H9 (cell line): Measurements from ENCODE around the gene ABCA4. TPM values are rescaled to one million over a fixed set of nuclear protein-coding genes. Genes with fewer than 3 reads are reported as not detected.
A peak's percentile ranks its signal among the peaks of the same experiment; 100 is the strongest.

ENCODE experiments used
- DNase-seq: peaks from one replicate; pipeline ENCODE4 v3.0.0-alpha.2; 2017
- H2AFZ ChIP-seq: one replicate; pipeline ENCODE4 v1.6.1; 2013; ENCODE audit warnings: mild to moderate bottlenecking, low read length, control low read depth, moderate library complexity
- H2AK5ac ChIP-seq: 2 replicates; pipeline ENCODE4 v1.6.1; 2013; ENCODE audit warnings: low read length, control low read depth, mixed read lengths; ENCODE audit not compliant: insufficient read length
- H2BK120ac ChIP-seq: one replicate; pipeline ENCODE4 v1.6.1; 2013; ENCODE audit warnings: low read depth, mild to moderate bottlenecking, low read length, control low read depth, inconsistent platforms; ENCODE audit not compliant: poor library complexity, severe bottlenecking
- H2BK12ac ChIP-seq: 2 replicates; pipeline ENCODE4 v1.6.1; 2013; ENCODE audit warnings: low read length, control low read depth, mixed read lengths, low read depth; ENCODE audit not compliant: insufficient read length
- H2BK15ac ChIP-seq: 2 replicates; pipeline ENCODE4 v1.6.1; 2013; ENCODE audit warnings: low read depth, low read length, control low read depth
- H2BK20ac ChIP-seq: one replicate; pipeline ENCODE4 v1.6.1; 2013; ENCODE audit warnings: low read depth, mild to moderate bottlenecking, low read length, control low read depth, inconsistent platforms; ENCODE audit not compliant: poor library complexity, severe bottlenecking
- H2BK5ac ChIP-seq: 2 replicates; pipeline ENCODE4 v1.6.1; 2013; ENCODE audit warnings: low read length, control low read depth, mixed read lengths; ENCODE audit not compliant: insufficient read length
- H3K14ac ChIP-seq: 2 replicates; pipeline ENCODE4 v1.6.1; 2013; ENCODE audit warnings: low read length, control low read depth; ENCODE audit not compliant: insufficient read depth
- H3K18ac ChIP-seq: 2 replicates; pipeline ENCODE4 v1.6.1; 2013; ENCODE audit warnings: low read depth, mild to moderate bottlenecking, mixed read lengths, low read length, control low read depth; ENCODE audit not compliant: insufficient read length
- H3K23ac ChIP-seq: 2 replicates; pipeline ENCODE4 v1.6.1; 2013; ENCODE audit warnings: low read length, control low read depth, mixed read lengths, low read depth; ENCODE audit not compliant: insufficient read length
- H3K23me2 ChIP-seq: 2 replicates; pipeline ENCODE4 v1.6.1; 2013; ENCODE audit warnings: low read depth, mild to moderate bottlenecking, mixed read lengths, low read length, control low read depth; ENCODE audit not compliant: insufficient read length, poor library complexity, severe bottlenecking
- H3K27ac ChIP-seq: 2 replicates; pipeline ENCODE4 v1.5.1; 2013; ENCODE audit warnings: low read length, control low read depth, mixed read lengths, low read depth; ENCODE audit not compliant: insufficient read length
- H3K27me3 ChIP-seq: 2 replicates; pipeline ENCODE4 v1.6.1; 2013; ENCODE audit warnings: low read length, control low read depth, inconsistent platforms; ENCODE audit not compliant: insufficient read depth
- H3K4ac ChIP-seq: 2 replicates; pipeline ENCODE4 v1.6.1; 2013; ENCODE audit warnings: low read depth, mild to moderate bottlenecking, control low read depth, inconsistent platforms, low read length, moderate library complexity
- H3K4me1 ChIP-seq: 2 replicates; pipeline ENCODE4 v1.6.1; 2013; ENCODE audit warnings: low read length, control low read depth, inconsistent platforms; ENCODE audit not compliant: insufficient read depth
- H3K4me2 ChIP-seq: 2 replicates; pipeline ENCODE4 v1.6.1; 2013; ENCODE audit warnings: low read length, control low read depth, mixed read lengths; ENCODE audit not compliant: insufficient read length, insufficient read depth
- H3K56ac ChIP-seq: 2 replicates; pipeline ENCODE4 v1.6.1; 2013; ENCODE audit warnings: low read depth, mild to moderate bottlenecking, mixed read lengths, low read length, control low read depth; ENCODE audit not compliant: insufficient read length
- H3K79me1 ChIP-seq: 2 replicates; pipeline ENCODE4 v1.6.1; 2013; ENCODE audit warnings: low read depth, mild to moderate bottlenecking, moderate library complexity, low read length, control low read depth, inconsistent platforms; ENCODE audit not compliant: insufficient read depth, poor library complexity, severe bottlenecking
- H3K79me2 ChIP-seq: 2 replicates; pipeline ENCODE4 v1.6.1; 2013; ENCODE audit warnings: low read length, control low read depth, inconsistent platforms; ENCODE audit not compliant: insufficient read depth
- H3K9ac ChIP-seq: 2 replicates; pipeline ENCODE4 v1.6.1; 2013; ENCODE audit warnings: low read length, control low read depth, mixed read lengths; ENCODE audit not compliant: insufficient read length; ENCODE audit errors: extremely low read depth
- H3K9me3 ChIP-seq: one replicate; pipeline ENCODE4 v1.6.1; 2013; ENCODE audit warnings: low read depth, low read length, inconsistent platforms; ENCODE audit not compliant: control insufficient read depth
- H3T11ph ChIP-seq: one replicate; pipeline ENCODE4 v1.6.1; 2013; ENCODE audit warnings: mild to moderate bottlenecking, low read length, control low read depth, inconsistent platforms
- H4K20me1 ChIP-seq: one replicate; pipeline ENCODE4 v1.6.1; 2013; ENCODE audit not compliant: control insufficient read depth, insufficient read length, insufficient read depth
- H4K5ac ChIP-seq: 2 replicates; pipeline ENCODE4 v1.6.1; 2013; ENCODE audit warnings: low read depth, mild to moderate bottlenecking, mixed read lengths, low read length, control low read depth; ENCODE audit not compliant: insufficient read length
- H4K8ac ChIP-seq: replicated peaks from 2 replicates; pipeline ENCODE4 v1.6.1; 2013; ENCODE audit warnings: low read length, control low read depth, mixed read lengths, low read depth; ENCODE audit not compliant: insufficient read length
- H4K91ac ChIP-seq: 2 replicates; pipeline ENCODE4 v1.6.1; 2013; ENCODE audit warnings: low read depth, mild to moderate bottlenecking, moderate library complexity, mixed read lengths, low read length, control low read depth; ENCODE audit not compliant: insufficient read length
- H3K27ac Mint-ChIP-seq, 3 experiments: 2 replicates in 2 of 3; 3 replicates in 1 of 3; pipeline ENCODE4 v1.8.0; 2020 to 2021; ENCODE audit warnings: mixed read lengths in 3 of 3, mild to moderate bottlenecking in 1 of 3, moderate library complexity in 1 of 3
- H3K27me3 Mint-ChIP-seq: 2 replicates; pipeline ENCODE4 v1.8.0; 2021; ENCODE audit warnings: low read depth, mild to moderate bottlenecking, moderate library complexity, mixed read lengths
- H3K36me3 Mint-ChIP-seq, 3 experiments: 2 replicates in 2 of 3; 3 replicates in 1 of 3; pipeline ENCODE4 v1.8.0; 2020 to 2021; ENCODE audit warnings: low read depth in 3 of 3, mixed read lengths in 3 of 3; ENCODE audit not compliant: insufficient read depth in 1 of 3
- H3K4me1 Mint-ChIP-seq, 2 experiments: 2 replicates each; pipeline ENCODE4 v1.8.0; 2020; ENCODE audit warnings: mixed read lengths in 2 of 2
- H3K4me3 Mint-ChIP-seq, 2 experiments: 2 replicates in 1 of 2; 3 replicates in 1 of 2; pipeline ENCODE4 v1.8.0; 2020 to 2021; ENCODE audit warnings: mild to moderate bottlenecking in 2 of 2, mixed read lengths in 2 of 2, moderate library complexity in 1 of 2
- H3K9me3 Mint-ChIP-seq, 2 experiments: 2 replicates in 1 of 2; 3 replicates in 1 of 2; pipeline ENCODE4 v1.8.0; 2020; ENCODE audit warnings: mild to moderate bottlenecking in 2 of 2, mixed read lengths in 2 of 2, moderate library complexity in 1 of 2
- CTCF ChIP-seq: fragments of 200-600 bp; sonication (generic); conservative IDR thresholded peaks from 3 replicates; pipeline ENCODE4 v1.8.0; 2021; ENCODE audit warnings: antibody characterized with exemption, mild to moderate bottlenecking
- WGBS: extraction: QIAGEN DNeasy Blood & Tissue Kit; methylation state at CpG from one replicate; pipeline ENCODE4 v1.1.7; 2013; ENCODE audit warnings: missing lambda C conversion rate, low lambda C conversion rate, mixed read lengths; ENCODE audit not compliant: insufficient read length; ENCODE audit errors: extremely low coverage; 5-methylcytosine and 5-hydroxymethylcytosine counted together
- total RNA-seq: library from RNA; stranded (reverse); gene quantifications from 2 replicates; pipeline ENCODE4 v1.2.1, GENCODE V29; 2021

ABCA4 gene
- total RNA-seq, 1 experiment from 2014 or later: not detected

- no peaks in the 10 kb centered on the region for H3K9me3 Mint-ChIP-seq
- Histone ChIP-seq H3K27me3 (peaks cover 13% of the 10 kb centered on the region; the same call in 1 of the 2 replicates), H4K20me1 (no peaks in the 10 kb centered on the region), H2BK5ac (no peak overlapping the region), H4K5ac (no peak overlapping the region), H2BK20ac (no peak overlapping the region), H4K91ac (no peak overlapping the region), H3K27ac (no peak overlapping the region), H2BK15ac (no peak overlapping the region), H3K4ac (no peak overlapping the region), H3K23me2 (no peaks in the 10 kb centered on the region), H2BK120ac (no peak overlapping the region), H3K4me1 (no peaks in the 10 kb centered on the region), H4K8ac (no peak overlapping the region), H3K9me3 (no peaks in the 10 kb centered on the region), H3K79me2 (no peaks in the 10 kb centered on the region), H2BK12ac (no peak overlapping the region), H3T11ph (no peak overlapping the region), H3K23ac (no peak overlapping the region), H3K14ac (no peak overlapping the region), H3K79me1 (no peaks in the 10 kb centered on the region), H3K4me2 (no peak overlapping the region), H3K9ac (no peak overlapping the region), H3K18ac (no peak overlapping the region), H2AK5ac (no peak overlapping the region), H2AFZ (no peak overlapping the region), H3K56ac (no peak overlapping the region)
- H3K27me3 Mint-ChIP-seq: peaks cover 79% of the 10 kb centered on the region
- peak; percentile 75 for DNase-seq
- no peak overlapping the region for H3K4me3 Mint-ChIP-seq
- H3K4me1 Mint-ChIP-seq: peaks cover 4 to 12% of the 10 kb centered on the region in 2 experiments; a peak in 3 of 4 replicates
- H3K36me3 Mint-ChIP-seq: no peaks in the 10 kb centered on the region
- WGBS: no CpG with 5 or more reads among the region's 5 CpGs
- TF ChIP-seq CTCF: peak; percentile 91
- no peak overlapping the region for H3K27ac Mint-ChIP-seq
Observed at GRCh38 chr1:94061513-94062443, 59.2 kb downstream of the ABCA4 start.
